Measurements from ENCODE around the gene MTERF2. TPM values are rescaled to one million over a fixed set of nuclear protein-coding genes. Genes with fewer than 3 reads are reported as not detected.
A peak's percentile ranks its signal among the peaks of the same experiment; 100 is the strongest.

Gene MTERF2
- total and polyA plus RNA-seq, 2 experiments from 2014 or later = 16.7 to 20.6 TPM

GRCh38 chr12:106953352-106954250 lies 33.3 kb downstream of the MTERF2 start:
- Histone ChIP-seq H3K4me3 (no peak overlapping the region), H3K9me3 (ENCODE audit: low read depth) (no peaks in the 10 kb centered on the region), H3K27ac (no peak overlapping the region), H3K36me3 (replicated peaks; ENCODE audit: insufficient read depth, low read depth) (no peaks in the 10 kb centered on the region), H4K20me1 (ENCODE audit: insufficient read depth, poor library complexity, severe bottlenecking) (peaks cover 15% of the 10 kb centered on the region), H3K4me1 (ENCODE audit: insufficient read depth) (peaks cover 19% of the 10 kb centered on the region), H3K27me3 (no peaks in the 10 kb centered on the region), H3K79me2 (peaks cover 23% of the 10 kb centered on the region), H3K4me2 (peak overlapping the region; percentile 81), H3K9me2 (replicated peaks; ENCODE audit: insufficient read depth) (no peaks in the 10 kb centered on the region), H2AFZ (no peak overlapping the region)
- no peak for DNase-seq (ENCODE audit: low spot score)
- TF ChIP-seq CTCF (IDR thresholded peaks at IDR 0.05; ENCODE audit: poor library complexity) = no peak
- TF ChIP-seq EZH2phosphoT487 (IDR thresholded peaks at IDR 0.05; ENCODE audit: low read depth, severe bottlenecking, unreplicated experiment) = no peak
- TF ChIP-seq EZH2 (IDR thresholded peaks at IDR 0.05; ENCODE audit: borderline replicate concordance) = no peak
- 85% methylated on average over 12 of the region's 12 CpGs for WGBS (ENCODE audit: low lambda C conversion rate, missing lambda C conversion rate)

DNA sequence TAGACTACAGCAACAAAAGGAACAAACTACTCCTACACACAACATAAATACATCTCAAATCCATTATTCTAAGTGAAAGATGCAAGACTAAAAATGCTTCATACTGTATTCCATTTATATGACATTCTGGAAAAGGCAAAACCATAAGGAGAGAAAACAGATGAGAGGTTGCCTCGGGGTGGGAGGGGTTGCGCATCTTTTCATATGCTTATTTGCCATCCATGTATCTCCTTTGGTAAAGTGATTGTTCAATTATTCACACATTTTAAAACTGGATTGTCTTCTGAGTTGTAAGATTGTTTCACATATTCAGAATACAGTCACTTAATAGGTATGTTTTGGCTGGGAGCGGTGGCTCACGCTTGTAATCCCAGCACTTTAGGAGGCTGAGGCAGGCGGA lies 36.4 kb downstream of the MTERF2 start:
- Histone ChIP-seq H3K36me3 (replicated peaks; ENCODE audit: insufficient read depth, low read depth) (no peaks in the 10 kb centered on the region), H3K9me3 (ENCODE audit: low read depth) (no peaks in the 10 kb centered on the region), H3K4me1 (ENCODE audit: insufficient read depth) (peaks cover 8% of the 10 kb centered on the region), H4K20me1 (ENCODE audit: insufficient read depth, poor library complexity, severe bottlenecking) (no peaks in the 10 kb centered on the region), H3K27ac (no peak overlapping the region), H3K9me2 (replicated peaks; ENCODE audit: insufficient read depth) (no peaks in the 10 kb centered on the region), H3K27me3 (no peaks in the 10 kb centered on the region), H3K79me2 (no peaks in the 10 kb centered on the region), H2AFZ (no peak overlapping the region), H3K4me2 (no peak overlapping the region), H3K4me3 (no peak overlapping the region)
- DNase-seq (ENCODE audit: low spot score) = no peak
- 96% methylated on average over 5 of the region's 5 CpGs for WGBS (ENCODE audit: low lambda C conversion rate, missing lambda C conversion rate)
- TF ChIP-seq EZH2phosphoT487 (IDR thresholded peaks at IDR 0.05; ENCODE audit: low read depth, severe bottlenecking, unreplicated experiment) (no peak), CTCF (IDR thresholded peaks at IDR 0.05; ENCODE audit: poor library complexity) (no peak), EZH2 (IDR thresholded peaks at IDR 0.05; ENCODE audit: borderline replicate concordance) (no peak)

DNA sequence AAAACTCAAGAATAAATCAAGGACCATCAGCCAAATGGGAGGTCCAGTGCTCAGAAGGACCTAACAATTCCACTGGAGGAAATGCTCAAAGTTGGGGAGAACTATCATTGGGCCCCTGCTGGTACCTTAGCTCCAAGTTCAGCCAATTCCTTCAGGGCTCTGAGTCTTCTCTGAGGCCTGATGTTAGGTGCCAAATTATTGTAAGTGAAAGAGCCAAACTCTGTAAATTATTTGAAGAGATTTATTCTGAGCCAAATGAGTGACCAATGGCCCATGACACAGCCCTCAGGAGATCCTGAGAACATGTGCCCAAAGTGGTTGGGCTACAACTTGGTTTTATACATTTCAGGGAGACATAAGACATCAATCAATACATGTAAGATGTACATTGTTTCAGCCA lies 39.5 kb downstream of the MTERF2 start:
- no peaks in the 10 kb centered on the region for H3K27me3 ChIP-seq
- no peak overlapping the region for H3K4me3 ChIP-seq
- H3K27ac ChIP-seq = no peak overlapping the region
- no peaks in the 10 kb centered on the region for H3K9me3 ChIP-seq (ENCODE audit: low read depth)
- no peak for DNase-seq (ENCODE audit: low spot score)
- no peaks in the 10 kb centered on the region for H3K4me1 ChIP-seq (ENCODE audit: insufficient read depth)
- H3K4me2 ChIP-seq = no peak overlapping the region
- no peaks in the 10 kb centered on the region for H3K79me2 ChIP-seq
- no peaks in the 10 kb centered on the region for H3K9me2 ChIP-seq (replicated peaks; ENCODE audit: insufficient read depth)
- H4K20me1 ChIP-seq (ENCODE audit: insufficient read depth, poor library complexity, severe bottlenecking) = no peaks in the 10 kb centered on the region
- H3K36me3 ChIP-seq (replicated peaks; ENCODE audit: insufficient read depth, low read depth) = no peaks in the 10 kb centered on the region
- no peak for TF ChIP-seq EZH2phosphoT487 (IDR thresholded peaks at IDR 0.05; ENCODE audit: low read depth, severe bottlenecking, unreplicated experiment)
- TF ChIP-seq EZH2 (IDR thresholded peaks at IDR 0.05; ENCODE audit: borderline replicate concordance) = no peak
- no peak overlapping the region for H2AFZ ChIP-seq

GRCh38 chr12:106945261-106945851 lies 41.6 kb downstream of the MTERF2 start:
- no peaks in the 10 kb centered on the region for H4K20me1 ChIP-seq (ENCODE audit: insufficient read depth, poor library complexity, severe bottlenecking)
- no peak overlapping the region for H3K27ac ChIP-seq
- H3K36me3 ChIP-seq (replicated peaks; ENCODE audit: insufficient read depth, low read depth) = no peaks in the 10 kb centered on the region
- 4% methylated on average over 1 of the region's 1 CpG for WGBS (ENCODE audit: low lambda C conversion rate, missing lambda C conversion rate)
- no peak for DNase-seq (ENCODE audit: low spot score)
- peak overlapping the region; percentile 8 for H3K4me3 ChIP-seq
- H3K79me2 ChIP-seq = no peaks in the 10 kb centered on the region
- H3K9me3 ChIP-seq (ENCODE audit: low read depth) = no peaks in the 10 kb centered on the region
- TF ChIP-seq CTCF (IDR thresholded peaks at IDR 0.05; ENCODE audit: poor library complexity) (no peak), EZH2 (IDR thresholded peaks at IDR 0.05; ENCODE audit: borderline replicate concordance) (no peak), EZH2phosphoT487 (IDR thresholded peaks at IDR 0.05; ENCODE audit: low read depth, severe bottlenecking, unreplicated experiment) (no peak)
- H3K4me1 ChIP-seq (ENCODE audit: insufficient read depth) = no peaks in the 10 kb centered on the region
- no peak overlapping the region for H3K4me2 ChIP-seq
- H3K9me2 ChIP-seq (replicated peaks; ENCODE audit: insufficient read depth) = no peaks in the 10 kb centered on the region
- H2AFZ ChIP-seq = no peak overlapping the region
- no peaks in the 10 kb centered on the region for H3K27me3 ChIP-seq
